Stomach (tissue), 19 donors: ENCODE data around the gene STEEP1. TPM values are rescaled to one million over a fixed set of nuclear protein-coding genes. Genes with fewer than 3 reads are reported as not detected.

ENCODE experiments used
- DNase-seq, 2 donors: peaks; one replicate each; pipeline versions ENCODE4 v3.0.0 to v3.0.0-alpha.2; 2013 to 2019
- H3K27ac ChIP-seq, 5 donors: fragments of 200-600 bp in 4 of 5; sonication (generic) in 4 of 5; one replicate each; pipeline ENCODE4 v1.5.1; 2013 to 2019; ENCODE audit warnings: mild to moderate bottlenecking in 1 of 5, moderate library complexity in 1 of 5
- H3K27me3 ChIP-seq, 3 donors: fragments of 200-600 bp; sonication (generic); one replicate each; pipeline ENCODE4 v1.5.1; 2017 to 2019; ENCODE audit warnings: mixed run types in 1 of 3
- H3K36me3 ChIP-seq, 4 donors: fragments of 200-600 bp; sonication (generic); 1 replicate in 3 of 4; 2 replicates in 1 of 4; pipeline ENCODE4 v1.5.1; 2016 to 2019
- H3K4me1 ChIP-seq, 4 donors: fragments of 200-600 bp; sonication (generic); one replicate each; pipeline ENCODE4 v1.5.1; 2016 to 2019
- H3K4me3 ChIP-seq, 4 donors: fragments of 200-600 bp; sonication (generic) in 3 of 4; one replicate each; pipeline ENCODE4 v1.5.1; 2016 to 2019; ENCODE audit warnings: mild to moderate bottlenecking in 1 of 4
- H3K9me3 ChIP-seq, 4 donors: fragments of 200-600 bp; sonication (generic); one replicate each; pipeline ENCODE4 v1.5.1; 2016 to 2019
- CTCF ChIP-seq, 7 experiments: fragments of 450-650 bp in 4 of 7; fragments of 200-600 bp in 3 of 7; sonication (generic) in 3 of 7; IDR thresholded peaks; one replicate each; pipeline ENCODE4 v1.5.1; 2016 to 2019; ENCODE audit warnings: antibody characterized with exemption in 7 of 7, control low read depth in 2 of 7, mild to moderate bottlenecking in 1 of 7
- EP300 ChIP-seq: sonication (generic); formaldehyde crosslinking; IDR thresholded peaks from one replicate; pipeline ENCODE4 v1.6.1; 2017; ENCODE audit warnings: antibody characterized with exemption
- POLR2A ChIP-seq, 4 donors: fragments of 450-650 bp; IDR thresholded peaks; one replicate each; pipeline ENCODE4 v1.6.1; 2016; ENCODE audit warnings: antibody characterized with exemption in 4 of 4, control low read depth in 2 of 4, mild to moderate bottlenecking in 1 of 4, moderate library complexity in 1 of 4
- POLR2AphosphoS5 ChIP-seq, 3 donors: sonication (generic); formaldehyde crosslinking; IDR thresholded peaks; one replicate each; pipeline ENCODE4 v1.6.1; 2016; ENCODE audit warnings: antibody characterized with exemption in 3 of 3
- WGBS, 5 donors: extraction: QIAGEN DNeasy Blood & Tissue Kit in 3 of 5; methylation state at CpG; one replicate each; pipeline versions ENCODE4 v1.1.5 to v1.1.7; 2013 to 2018; 5-methylcytosine and 5-hydroxymethylcytosine counted together
- intact Hi-C: fragments of 100-400 bp; cut with DNase I; formaldehyde crosslinking; loops from one replicate; pipeline ENCODE4 v1.15.1; 2023; ENCODE audit warnings: low total_unique reads
- long read RNA-seq, 10 donors: transcript quantifications; one replicate each; lab custom pipeline, GENCODE V29; 2026
- polyA plus RNA-seq, 3 donors: library from polyadenylated mRNA; stranded (reverse); fragments of 200-250 nt; gene quantifications; one replicate each; pipeline ENCODE4 v1.2.3, GENCODE V29; 2013
- total RNA-seq, 5 donors: library from RNA; depleted of rRNA; stranded (reverse); fragments of >200 nt; gene quantifications; one replicate each; pipeline versions ENCODE4 v1.1.0 to v1.2.3, GENCODE V29; 2014 to 2016
- donor health status: healthy with polysubstance abuse.
- donor health status: Bipolar disorder and iron deficiency.
- donor health status: healthy.

The STEEP1 gene
- total RNA-seq (10 to 100 TPM in 4 of 5 donors, 1 to 10 TPM in 1; 9.8 to 60.8 (median 15.8) TPM), polyA plus RNA-seq (10 to 100 TPM; 13.1 to 23.1 (median 14.1) TPM)
- long read RNA-seq, donor 1, partial matches to known transcripts: 0 of 2 reads
- long read RNA-seq, donor 1, other reads (novel, unspliced or antisense): 0 of 2 reads
- long read RNA-seq, donor 2, partial matches to known transcripts: 0 of 2 reads
- long read RNA-seq, donor 2, other reads (novel, unspliced or antisense): 0 of 2 reads
- long read RNA-seq, donor 3, partial matches to known transcripts: 0 of 1 reads
- long read RNA-seq, donor 3, other reads (novel, unspliced or antisense): 0 of 1 reads
- long read RNA-seq, donor 4: 0 reads
- long read RNA-seq, donor 5: 0 reads
- long read RNA-seq, donor 6, partial matches to known transcripts: 0 of 6 reads
- long read RNA-seq, donor 6, other reads (novel, unspliced or antisense): 0 of 6 reads
- long read RNA-seq, donor 7, partial matches to known transcripts: 0 of 1 reads
- long read RNA-seq, donor 7, other reads (novel, unspliced or antisense): 0 of 1 reads
- long read RNA-seq, donor 8, partial matches to known transcripts: 0 of 3 reads
- long read RNA-seq, donor 8, other reads (novel, unspliced or antisense): 0 of 3 reads
- long read RNA-seq, donor 9, partial matches to known transcripts: 0 of 3 reads
- long read RNA-seq, donor 9, other reads (novel, unspliced or antisense): 0 of 3 reads
- long read RNA-seq, donor 10: 0 reads

GRCh38 chrX:119565107-119565663, at the start of gene STEEP1:
STEEP1 (minus strand) TSS chrX:119565409; CDS start chrX:119565355, 54 bp downstream.
- peak; percentile 90 to 97 for DNase-seq
- H3K27me3 ChIP-seq: no peaks in the 10 kb centered on the region
- H3K36me3 ChIP-seq: peaks cover 0 to 4% (median under 1%) of the 10 kb centered on the region in 4 donors
- intact Hi-C loops: no loop called here
- peak within 1 kb of the TSS; percentile 55 to 82 (median 70) for H3K27ac ChIP-seq
- peaks cover 0 to 17% (median 11%) of the 10 kb centered on the region in 4 donors for H3K4me1 ChIP-seq
- TF ChIP-seq POLR2A (IDR thresholded peaks at IDR 0.05) (no peak), POLR2AphosphoS5 (IDR thresholded peaks at IDR 0.05) (peak; percentile 82 to 96 (median 89))
- 0 to 33% (median 5%) methylated on average over 19 to 27 of the region's 27 CpGs for WGBS, 5 donors
- no peaks in the 10 kb centered on the region for H3K9me3 ChIP-seq
- peak within 1 kb of the TSS; percentile 50 to 69 (median 54) for H3K4me3 ChIP-seq

- no peaks in the 10 kb centered on the region for H3K36me3 ChIP-seq
- H3K9me3 ChIP-seq: no peaks in the 10 kb centered on the region
- H3K27me3 ChIP-seq: no peaks in the 10 kb centered on the region
- no peak overlapping the region for H3K4me3 ChIP-seq
- no peaks in the 10 kb centered on the region for H3K4me1 ChIP-seq
- H3K27ac ChIP-seq: no peak overlapping the region
- DNase-seq: no peak
- no peak for TF ChIP-seq POLR2A (IDR thresholded peaks at IDR 0.05)
- no peak for TF ChIP-seq POLR2AphosphoS5 (IDR thresholded peaks at IDR 0.05)
- no peak for TF ChIP-seq CTCF (IDR thresholded peaks at IDR 0.05)
- TF ChIP-seq EP300: no peak
- WGBS, 5 donors: 81 to 89% (median 86%) methylated on average over 11 to 13 of the region's 13 CpGs
- intact Hi-C loops: no loop called here
These were observed 49.6 kb upstream of the STEEP1 start for GRCh38 chrX:119614776-119615175.

GRCh38 chrX:119607018-119607389, 41.8 kb upstream of the STEEP1 start:
- Histone ChIP-seq H3K4me3 (peak overlapping the region; percentile 65 to 72 (median 72)), H3K27me3 (no peaks in the 10 kb centered on the region), H3K27ac (peak overlapping the region; percentile 86 to 92 (median 88)), H3K36me3 (no peaks in the 10 kb centered on the region), H3K9me3 (no peaks in the 10 kb centered on the region), H3K4me1 (peaks cover 0 to 17% (median 6%) of the 10 kb centered on the region in 4 donors)
- TF ChIP-seq POLR2AphosphoS5 (IDR thresholded peaks at IDR 0.05) (no peak), EP300 (no peak), CTCF (IDR thresholded peaks at IDR 0.05) (no peak), POLR2A (IDR thresholded peaks at IDR 0.05) (no peak)
- DNase-seq: no peak
- 22 to 50% (median 34%) methylated on average over 7 of the region's 7 CpGs for WGBS, 5 donors
- intact Hi-C loops: no loop called here

GRCh38 chrX:119606280-119607017, 41.2 kb upstream of the STEEP1 start, which contains the start of gene NKRF:
NKRF (minus strand) TSS chrX:119606424.
- 1 to 44% (median 12%) methylated on average over 15 to 46 of the region's 46 CpGs for WGBS, 5 donors
- H3K27me3 ChIP-seq: no peaks in the 10 kb centered on the region
- peaks cover 0 to 17% (median 6%) of the 10 kb centered on the region in 4 donors for H3K4me1 ChIP-seq
- peak within 1 kb of the TSS; percentile 86 to 92 (median 88) for H3K27ac ChIP-seq
- DNase-seq: peak; percentile 93 to 97
- no peaks in the 10 kb centered on the region for H3K9me3 ChIP-seq
- H3K36me3 ChIP-seq: peaks cover 0 to 2% (median 0%) of the 10 kb centered on the region in 4 donors
- TF ChIP-seq POLR2A (IDR thresholded peaks at IDR 0.05) (peak in 2 of 4 donors; percentile 21 to 71), EP300 (no peak), POLR2AphosphoS5 (IDR thresholded peaks at IDR 0.05) (peak; percentile 78 to 95 (median 90)), CTCF (IDR thresholded peaks at IDR 0.05) (no peak)
- intact Hi-C loops: no loop called here
- H3K4me3 ChIP-seq: peak within 1 kb of the TSS; percentile 65 to 72 (median 72)
